Left forelimb (tissue), 1 donor: ENCODE data around the gene SGSM2.

Experiments
- DNase-seq: peaks from one replicate; pipeline ENCODE4 v3.0.0-alpha.2; 2018; ENCODE audit warnings: low spot score

The SGSM2 gene

DNA sequence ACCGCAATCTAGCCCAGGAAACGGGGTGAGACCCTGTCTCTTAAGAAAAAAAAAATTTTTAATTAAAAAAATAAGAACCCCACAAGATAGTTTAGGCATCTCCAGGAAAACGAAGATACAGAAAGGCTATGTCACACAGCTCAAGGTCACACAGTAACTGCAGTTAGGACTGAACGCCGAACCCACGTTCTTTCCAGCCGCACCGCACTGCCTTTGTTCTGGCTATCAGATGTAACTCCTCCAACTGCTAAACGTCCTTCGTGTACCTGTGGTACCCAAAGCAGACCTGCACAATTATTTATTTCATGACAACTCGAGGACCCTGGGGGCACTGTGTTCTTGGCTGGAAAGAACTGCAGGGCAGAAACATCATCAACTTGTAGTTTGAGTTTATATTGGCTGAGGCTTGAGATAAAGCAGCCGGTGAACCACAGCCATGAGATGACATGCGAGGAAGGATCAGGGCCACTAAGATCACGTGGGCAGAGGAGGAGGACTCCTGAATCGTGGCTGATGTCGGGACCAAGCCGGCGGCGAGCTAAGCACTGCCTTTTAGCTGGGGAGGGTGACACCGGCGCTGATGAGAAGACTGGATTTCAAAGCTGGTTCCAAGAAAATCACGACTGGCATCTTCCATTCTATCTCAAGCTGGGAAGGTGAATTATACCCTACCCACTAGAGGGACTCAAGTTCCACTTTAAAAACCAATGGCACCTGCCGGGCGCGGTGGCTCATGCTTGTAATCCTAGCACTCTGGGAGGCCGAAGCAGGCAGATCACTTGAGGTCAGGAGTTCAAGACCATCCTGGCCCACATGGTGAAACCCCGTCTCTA lies 84.2 kb downstream of the SGSM2 start:
- no peak for DNase-seq

DNA sequence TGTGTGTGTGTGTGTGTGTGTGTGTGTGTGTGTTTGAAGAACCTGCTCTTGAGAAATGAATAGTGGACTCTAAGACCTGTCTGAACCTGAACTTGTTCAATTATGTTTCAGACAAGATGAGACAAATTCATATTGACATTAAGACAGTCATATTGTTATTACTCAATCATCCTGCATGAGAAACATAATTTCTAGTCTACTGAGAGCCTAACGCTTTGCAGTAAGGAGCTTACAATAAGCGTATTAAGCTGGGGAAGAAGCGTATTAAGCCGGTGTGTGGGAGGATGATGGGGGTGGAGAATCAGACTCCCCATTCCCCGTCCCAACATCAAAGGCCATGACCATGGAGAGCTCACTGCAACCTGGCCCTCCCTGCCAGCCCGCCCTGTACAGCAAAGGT lies 86.0 kb downstream of the SGSM2 start:
- DNase-seq, result no peak

DNA sequence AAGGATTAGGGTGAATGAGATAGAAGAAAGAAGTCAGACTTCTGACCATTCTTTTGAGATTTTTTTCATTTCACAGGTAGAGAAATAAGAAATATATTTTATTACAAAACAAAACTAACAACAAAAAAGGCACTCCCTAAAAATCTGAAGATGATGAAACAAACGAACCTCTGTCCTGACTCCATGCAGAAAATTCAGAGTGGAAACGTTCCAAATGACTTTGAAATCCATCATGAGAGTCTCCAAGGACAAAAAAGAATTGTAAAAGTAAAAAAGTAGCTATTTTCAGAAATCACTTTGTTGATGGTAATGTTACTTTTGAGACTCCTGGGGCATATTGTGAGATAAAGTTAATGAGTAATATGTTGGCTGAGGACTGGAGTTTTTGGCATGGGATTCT lies 89.9 kb downstream of the SGSM2 start:
- no peak for DNase-seq

DNA sequence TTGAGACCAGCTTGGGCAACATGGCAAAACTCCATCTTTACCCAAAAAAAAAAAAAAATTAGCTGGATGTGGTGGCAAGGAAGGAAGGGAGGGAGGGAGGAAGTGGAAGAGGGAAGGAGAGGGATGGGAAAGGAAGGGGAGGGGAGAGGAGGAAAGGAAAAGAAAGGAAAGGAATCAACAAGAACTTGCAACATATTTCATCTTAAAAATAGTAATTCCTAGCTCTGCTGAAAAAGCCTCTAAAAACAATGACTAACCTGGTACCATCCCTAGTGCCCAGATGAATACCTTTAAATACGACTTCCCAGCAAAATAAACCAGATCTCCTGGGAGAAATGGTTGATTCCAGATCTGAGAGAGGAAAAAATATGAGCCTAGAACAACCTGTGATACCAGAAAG lies 90.6 kb downstream of the SGSM2 start:
- no peak for DNase-seq
